Suprapubic skin (tissue), 4 donors: Measurements from ENCODE around the gene STIP1. TPM values are rescaled to one million over a fixed set of nuclear protein-coding genes. Genes with fewer than 3 reads are reported as not detected.

Experiments used
- DNase-seq, 2 donors: peaks; one replicate each; pipeline ENCODE4 v3.0.0-alpha.2; 2019; ENCODE audit warnings: low spot score in 2 of 2
- H3K27ac ChIP-seq: fragments of 200-600 bp; sonication (generic); one replicate; pipeline ENCODE4 v1.5.1; 2019
- H3K27me3 ChIP-seq: fragments of 200-600 bp; sonication (generic); one replicate; pipeline ENCODE4 v1.5.1; 2019
- H3K36me3 ChIP-seq: fragments of 200-600 bp; sonication (generic); one replicate; pipeline ENCODE4 v1.5.1; 2019
- H3K4me1 ChIP-seq: fragments of 200-600 bp; sonication (generic); one replicate; pipeline ENCODE4 v1.5.1; 2019
- H3K4me3 ChIP-seq: fragments of 200-600 bp; sonication (generic); one replicate; pipeline ENCODE4 v1.5.1; 2019; ENCODE audit warnings: mild to moderate bottlenecking
- H3K9me3 ChIP-seq: fragments of 200-600 bp; sonication (generic); one replicate; pipeline ENCODE4 v1.5.1; 2019
- CTCF ChIP-seq, 2 donors: fragments of 200-600 bp in 1 of 2; fragments of 450-650 bp in 1 of 2; sonication (generic) in 1 of 2; IDR thresholded peaks; one replicate each; pipeline ENCODE4 v1.5.1; 2016 to 2019; ENCODE audit warnings: antibody characterized with exemption in 2 of 2, mild to moderate bottlenecking in 1 of 2, moderate library complexity in 1 of 2
- EP300 ChIP-seq: sonication (generic); formaldehyde crosslinking; IDR thresholded peaks from one replicate; pipeline ENCODE4 v1.6.1; 2017; ENCODE audit warnings: antibody characterized with exemption
- POLR2A ChIP-seq, 2 donors: fragments of 450-650 bp; IDR thresholded peaks; one replicate each; pipeline ENCODE4 v1.6.1; 2017; ENCODE audit warnings: antibody characterized with exemption in 2 of 2, mild to moderate bottlenecking in 2 of 2, moderate library complexity in 2 of 2
- POLR2AphosphoS5 ChIP-seq, 3 donors: sonication (generic); formaldehyde crosslinking; IDR thresholded peaks; one replicate each; pipeline ENCODE4 v1.6.1; 2017; ENCODE audit warnings: antibody characterized with exemption in 3 of 3
- WGBS: methylation state at CpG from one replicate; pipeline ENCODE4 v1.1.5; 2018; 5-methylcytosine and 5-hydroxymethylcytosine counted together
- total RNA-seq, 4 donors: library from RNA; depleted of rRNA; stranded (reverse); fragments of >200 nt; gene quantifications; one replicate each; pipeline ENCODE4 v1.1.0, GENCODE V29; 2016

The STIP1 gene
- total RNA-seq, 4 donors from 2014 or later: 47.1 to 93.9 (median 87.4) TPM

DNA sequence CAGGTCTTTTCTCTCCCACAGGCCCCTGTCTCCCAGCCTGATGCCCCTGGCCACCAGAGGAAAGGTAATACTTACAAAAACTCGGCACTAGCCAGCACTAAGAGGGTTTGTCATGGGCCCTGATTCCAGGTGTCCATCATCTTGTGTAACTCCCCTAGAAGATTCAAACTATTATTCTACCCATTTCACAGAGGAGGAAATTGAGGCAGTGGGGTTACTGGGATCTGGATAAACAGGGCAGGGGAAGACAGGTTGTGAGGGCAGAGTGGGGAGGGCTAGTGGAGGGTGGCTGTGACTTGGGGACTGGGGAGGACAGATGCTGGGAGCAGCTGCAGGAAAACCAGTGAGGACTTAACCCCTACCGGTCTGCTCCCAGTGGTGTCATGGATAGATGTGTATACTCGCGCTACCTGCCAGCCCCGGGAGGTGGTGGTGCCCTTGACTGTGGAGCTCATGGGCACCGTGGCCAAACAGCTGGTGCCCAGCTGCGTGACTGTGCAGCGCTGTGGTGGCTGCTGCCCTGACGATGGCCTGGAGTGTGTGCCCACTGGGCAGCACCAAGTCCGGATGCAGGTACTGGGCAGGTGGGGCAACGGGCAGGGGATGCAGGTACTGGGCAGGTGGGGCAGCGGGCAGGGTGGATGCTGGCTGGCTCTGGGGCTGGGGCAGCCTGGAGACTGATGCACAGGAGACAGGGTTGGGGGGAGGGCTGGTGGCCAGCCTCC is 49.6 kb downstream of the STIP1 start:
- 80% methylated on average over 11 of the region's 12 CpGs for WGBS
- Histone ChIP-seq H3K9me3 (no peaks in the 10 kb centered on the region), H3K36me3 (peaks cover 20% of the 10 kb centered on the region), H3K4me3 (peak overlapping the region; percentile 73), H3K4me1 (peaks cover 91% of the 10 kb centered on the region), H3K27me3 (no peaks in the 10 kb centered on the region), H3K27ac (peak overlapping the region; percentile 86)
- TF ChIP-seq POLR2A (IDR thresholded peaks at IDR 0.05): no peak
- no peak for TF ChIP-seq CTCF (IDR thresholded peaks at IDR 0.05)
- TF ChIP-seq POLR2AphosphoS5 (IDR thresholded peaks at IDR 0.05): no peak
- no peak for TF ChIP-seq EP300
- no peak for DNase-seq

- Histone ChIP-seq H3K4me3 (peak overlapping the region; percentile 9), H3K4me1 (peaks cover 81% of the 10 kb centered on the region), H3K36me3 (peaks cover 20% of the 10 kb centered on the region), H3K27ac (peak overlapping the region; percentile 69), H3K9me3 (no peaks in the 10 kb centered on the region), H3K27me3 (no peaks in the 10 kb centered on the region)
- TF ChIP-seq POLR2AphosphoS5 (IDR thresholded peaks at IDR 0.05) (no peak), POLR2A (IDR thresholded peaks at IDR 0.05) (no peak), EP300 (no peak), CTCF (IDR thresholded peaks at IDR 0.05) (no peak)
- DNase-seq: peak in 1 of 2 donors; percentile 81
- 58% methylated on average over 11 of the region's 12 CpGs for whole genome bisulfite sequencing
Measured at GRCh38 chr11:64237484-64237951, 51.5 kb downstream of the STIP1 start.

DNA sequence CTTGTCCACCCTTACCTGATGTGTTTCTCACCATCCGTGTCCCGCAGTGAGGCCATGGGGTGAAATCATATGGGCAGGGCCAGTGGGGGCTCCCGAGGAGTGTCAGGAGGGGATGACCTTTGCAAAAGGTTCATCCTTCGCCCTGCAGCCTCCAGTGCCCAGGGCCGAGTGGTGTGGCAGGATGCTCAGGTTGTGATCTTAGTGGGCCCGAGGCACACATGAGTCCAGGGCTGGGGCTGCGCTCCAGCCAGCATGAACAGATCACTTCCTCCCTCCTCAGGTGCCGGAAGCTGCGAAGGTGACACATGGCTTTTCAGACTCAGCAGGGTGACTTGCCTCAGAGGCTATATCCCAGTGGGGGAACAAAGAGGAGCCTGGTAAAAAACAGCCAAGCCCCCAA is 52.1 kb downstream of the STIP1 start:
- Histone ChIP-seq H3K4me1 (peaks cover 81% of the 10 kb centered on the region), H3K27me3 (no peaks in the 10 kb centered on the region), H3K27ac (peak overlapping the region; percentile 69), H3K4me3 (no peak overlapping the region), H3K9me3 (no peaks in the 10 kb centered on the region), H3K36me3 (peaks cover 20% of the 10 kb centered on the region)
- no peak for DNase-seq
- TF ChIP-seq CTCF (IDR thresholded peaks at IDR 0.05) (no peak), POLR2A (IDR thresholded peaks at IDR 0.05) (no peak), EP300 (no peak), POLR2AphosphoS5 (IDR thresholded peaks at IDR 0.05) (no peak)
- 79% methylated on average over 3 of the region's 9 CpGs for WGBS

GRCh38 chr11:64238999-64239398 is 53.0 kb downstream of the STIP1 start:
- 64% methylated on average over 5 of the region's 5 CpGs for WGBS
- no peak overlapping the region for H3K4me3 ChIP-seq
- no peak for DNase-seq
- TF ChIP-seq POLR2A (IDR thresholded peaks at IDR 0.05) (no peak), POLR2AphosphoS5 (IDR thresholded peaks at IDR 0.05) (no peak), EP300 (no peak), CTCF (IDR thresholded peaks at IDR 0.05) (no peak)
- H3K36me3 ChIP-seq: peaks cover 29% of the 10 kb centered on the region
- H3K27ac ChIP-seq: peak overlapping the region; percentile 97
- H3K27me3 ChIP-seq: no peaks in the 10 kb centered on the region
- H3K4me1 ChIP-seq: peaks cover 79% of the 10 kb centered on the region
- H3K9me3 ChIP-seq: no peaks in the 10 kb centered on the region

GRCh38 chr11:64239662-64240434 is 53.9 kb downstream of the STIP1 start:
- TF ChIP-seq EP300 (no peak), POLR2AphosphoS5 (IDR thresholded peaks at IDR 0.05) (no peak)
- H3K36me3 ChIP-seq: peaks cover 32% of the 10 kb centered on the region
- peaks cover 82% of the 10 kb centered on the region for H3K4me1 ChIP-seq
- WGBS: 84% methylated on average over 10 of the region's 11 CpGs
- H3K4me3 ChIP-seq: peak overlapping the region; percentile 84
- peak overlapping the region; percentile 97 for H3K27ac ChIP-seq
- no peaks in the 10 kb centered on the region for H3K9me3 ChIP-seq
- no peaks in the 10 kb centered on the region for H3K27me3 ChIP-seq
- no peak for DNase-seq
